ENCODE measurements around the gene NACC1. TPM values are rescaled to one million over a fixed set of nuclear protein-coding genes. Genes with fewer than 3 reads are reported as not detected.

Gene NACC1
- total and polyA plus RNA-seq, 3 experiments from 2014 or later: 3.9 to 111 (median 89.9) TPM

DNA sequence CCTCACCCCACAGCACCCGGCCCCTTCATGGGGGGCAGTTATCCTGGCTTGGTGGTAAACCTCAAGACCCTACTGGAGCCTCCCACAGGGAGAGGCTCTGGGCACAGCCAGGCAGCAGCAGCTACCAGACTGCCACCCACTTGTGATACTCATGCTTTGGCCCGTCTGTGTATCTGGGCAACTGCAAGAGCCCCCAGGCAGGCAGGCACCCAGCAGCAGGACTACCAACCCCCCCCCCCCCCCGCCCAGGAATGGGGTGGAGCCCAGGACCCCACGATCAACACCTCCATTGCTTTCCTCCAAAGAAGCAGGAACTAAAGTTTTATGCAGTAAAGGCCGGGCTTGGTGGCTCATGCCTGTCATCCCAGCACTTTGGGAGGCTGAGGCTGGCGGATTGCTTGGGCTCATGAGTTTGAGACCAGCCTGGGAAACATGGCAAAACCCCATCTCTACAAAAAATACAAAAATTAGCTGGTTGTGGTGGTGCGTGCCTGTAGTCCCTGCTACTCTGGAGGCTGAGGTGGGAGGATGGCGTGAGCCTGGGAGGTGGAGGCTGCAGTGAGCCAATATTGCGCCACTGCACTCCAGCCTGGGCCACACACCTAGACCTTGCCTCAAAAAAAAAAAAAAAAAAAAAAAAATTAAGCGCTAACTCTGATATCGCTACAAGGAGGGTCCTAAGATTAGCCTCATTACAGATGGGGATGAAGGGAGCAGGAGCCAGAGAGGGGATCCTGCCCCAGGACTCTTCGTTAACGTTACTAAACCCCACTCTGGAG lies 14.3 kb upstream of the NACC1 start:
- Mint-ChIP-seq H3K4me3 (peak overlapping the region; percentile 82 to 95 (median 90)), H3K36me3 (peaks cover 0 to 11% (median 0%) of the 10 kb centered on the region in 3 donors), H3K4me1 (peaks cover 31 to 56% (median 34%) of the 10 kb centered on the region in 3 donors), H3K27ac (peak overlapping the region in 3 of 8 donors; percentile 43 to 79 (median 73)), H3K27me3 (peaks cover 0 to 8% of the 10 kb centered on the region in 2 donors), H3K9me3 (peaks cover 0 to 4% (median 0%) of the 10 kb centered on the region in 5 donors)
- Histone ChIP-seq H3K9me3 (ENCODE audit: low read length) (no peaks in the 10 kb centered on the region), H3K4me3 (ENCODE audit: low read length) (peak overlapping the region; percentile 81), H3K27me3 (ENCODE audit: insufficient read depth, low read length, poor library complexity, severe bottlenecking) (no peaks in the 10 kb centered on the region), H3K4me1 (ENCODE audit: insufficient read depth, low read length) (peaks cover 58% of the 10 kb centered on the region), H3K27ac (ENCODE audit: low read depth, low read length) (peak overlapping the region; percentile 88), H3K36me3 (ENCODE audit: insufficient read depth, low read length) (no peaks in the 10 kb centered on the region)
- no peak for DNase-seq
- ChIA-PET CTCF (interaction anchor here (0.9 to 2.6 kb wide), 12 partner anchors 8 to 138 kb away, joined by 3 to 22 read pairs (median 7); partner anchors contain the start of genes IER2, NACC1, STX10 and TRMT1), POLR2A (interaction anchor here (1.8 kb wide), 1 partner anchor 49 kb away, joined by 12 read pairs; no protein-coding TSS in a partner anchor)

DNA sequence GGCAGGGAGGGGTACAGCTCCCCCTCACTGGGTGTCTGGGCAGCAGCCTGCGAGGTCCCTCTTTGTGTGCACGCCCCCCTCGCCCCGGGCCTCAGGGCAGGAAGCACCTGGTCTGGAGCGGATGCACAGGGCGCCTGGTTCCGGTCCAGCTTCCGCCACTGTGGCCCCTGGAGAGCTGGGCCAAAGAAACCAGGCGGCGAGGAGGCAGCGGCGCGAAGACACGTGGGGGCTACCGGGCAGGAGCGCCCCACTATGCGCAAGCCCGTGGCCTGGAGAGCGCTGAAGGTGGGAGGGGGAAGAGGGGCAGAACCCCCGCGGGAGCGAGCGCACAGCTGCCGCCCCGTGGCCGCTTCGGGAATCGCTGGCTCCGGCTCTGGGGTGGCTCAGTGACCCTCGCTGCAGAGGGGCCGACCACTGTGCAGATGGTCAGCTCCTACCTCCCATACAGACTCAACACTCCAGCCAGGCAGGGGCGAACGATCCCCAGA lies 13.7 kb upstream of the NACC1 start:
- H3K4me1 ChIP-seq (ENCODE audit: insufficient read depth, low read length): peaks cover 53% of the 10 kb centered on the region
- no peaks in the 10 kb centered on the region for H3K36me3 ChIP-seq (ENCODE audit: insufficient read depth, low read length)
- peak overlapping the region; percentile 81 for H3K4me3 ChIP-seq (ENCODE audit: low read length)
- POLR2A ChIA-PET: interaction anchor here (0.6 to 1.8 kb wide), 3 partner anchors 13 to 1418 kb away, joined by 3 to 12 read pairs (median 5); partner anchors contain the start of gene NACC1
- peak overlapping the region; percentile 88 for H3K27ac ChIP-seq (ENCODE audit: low read depth, low read length)
- H3K4me3 Mint-ChIP-seq: peak overlapping the region; percentile 82 to 95 (median 90)
- no peaks in the 10 kb centered on the region for H3K9me3 ChIP-seq (ENCODE audit: low read length)
- H3K27me3 Mint-ChIP-seq: peaks cover 0 to 6% of the 10 kb centered on the region in 2 donors
- peaks cover 28 to 52% (median 30%) of the 10 kb centered on the region in 3 donors for H3K4me1 Mint-ChIP-seq
- H3K27me3 ChIP-seq (ENCODE audit: insufficient read depth, low read length, poor library complexity, severe bottlenecking): no peaks in the 10 kb centered on the region
- H3K9me3 Mint-ChIP-seq: peaks cover 0 to 4% (median 0%) of the 10 kb centered on the region in 5 donors
- CTCF ChIA-PET: interaction anchor here (0.9 to 2.6 kb wide), 15 partner anchors 8 to 139 kb away, joined by 3 to 22 read pairs (median 7); partner anchors contain the start of genes IER2, NACC1, STX10 and TRMT1
- DNase-seq: peak; percentile 49 to 70 (median 58)
- H3K27ac Mint-ChIP-seq: peak overlapping the region in 7 of 8 donors; percentile 73 to 93 (median 80)
- H3K36me3 Mint-ChIP-seq: peaks cover 0 to 14% (median 0%) of the 10 kb centered on the region in 3 donors

DNA sequence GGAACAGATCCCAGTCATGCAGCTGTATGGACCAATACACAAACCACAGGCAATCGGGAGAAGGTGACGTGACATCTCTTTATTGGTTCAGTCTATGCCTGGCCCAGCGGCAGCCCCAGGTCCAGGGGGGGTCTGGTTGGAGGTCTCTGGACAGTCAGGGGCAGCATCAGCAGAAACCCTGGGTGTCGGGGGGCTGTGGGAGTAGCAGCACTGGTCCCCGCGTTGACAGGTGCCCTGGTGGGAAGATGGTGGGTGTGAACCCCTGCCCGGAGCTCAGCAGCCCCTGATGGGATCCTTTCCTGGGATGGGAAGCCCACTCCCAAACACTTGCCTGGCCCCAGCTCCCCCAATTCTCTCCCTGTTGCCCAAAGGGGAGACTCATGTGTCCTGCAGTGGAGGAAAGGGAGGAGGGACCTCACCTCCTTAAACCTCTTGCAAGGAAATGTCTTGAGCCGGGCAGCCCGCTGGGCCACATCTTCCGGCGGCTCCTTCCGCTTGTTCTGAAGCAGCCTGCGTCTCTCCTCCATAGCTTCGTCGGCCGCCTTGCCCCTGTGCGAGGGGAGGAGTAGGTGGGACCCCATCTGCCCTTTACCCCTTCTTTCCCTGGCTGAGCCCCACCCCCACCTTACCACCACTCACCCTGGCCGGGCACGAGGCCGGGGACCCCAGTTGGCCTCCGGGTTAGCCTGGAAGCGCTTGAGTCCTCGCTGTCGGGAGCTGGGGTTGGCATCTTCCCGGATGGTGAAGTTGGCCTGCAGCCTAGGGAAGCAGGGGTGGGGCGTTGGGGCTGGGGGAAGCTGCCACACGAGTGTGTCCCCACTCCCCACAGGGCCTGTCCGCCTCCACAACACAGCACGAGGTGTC lies 13.0 kb upstream of the NACC1 start:
- Histone ChIP-seq H3K27ac (ENCODE audit: low read depth, low read length) (peak overlapping the region; percentile 88), H3K9me3 (ENCODE audit: low read length) (no peaks in the 10 kb centered on the region), H3K4me1 (ENCODE audit: insufficient read depth, low read length) (peaks cover 47% of the 10 kb centered on the region), H3K4me3 (ENCODE audit: low read length) (peak overlapping the region; percentile 81), H3K27me3 (ENCODE audit: insufficient read depth, low read length, poor library complexity, severe bottlenecking) (no peaks in the 10 kb centered on the region), H3K36me3 (ENCODE audit: insufficient read depth, low read length) (no peaks in the 10 kb centered on the region)
- ChIA-PET POLR2A (interaction anchor here (0.6 to 1.8 kb wide), 3 partner anchors 12 to 1417 kb away, joined by 3 to 12 read pairs (median 5); partner anchors contain the start of gene NACC1), CTCF (interaction anchor here (0.9 to 2.6 kb wide), 17 partner anchors 9 to 140 kb away, joined by 3 to 22 read pairs (median 5); partner anchors contain the start of genes IER2, NACC1, STX10 and TRMT1)
- peaks cover 23 to 45% (median 24%) of the 10 kb centered on the region in 3 donors for H3K4me1 Mint-ChIP-seq
- peaks cover 0 to 16% (median 0%) of the 10 kb centered on the region in 3 donors for H3K36me3 Mint-ChIP-seq
- DNase-seq: no peak
- peak overlapping the region; percentile 73 to 93 (median 82) for H3K27ac Mint-ChIP-seq
- H3K9me3 Mint-ChIP-seq: peaks cover 0 to 1% (median 0%) of the 10 kb centered on the region in 5 donors
- H3K4me3 Mint-ChIP-seq: peak overlapping the region; percentile 82 to 95 (median 90)
- H3K27me3 Mint-ChIP-seq: peaks cover 0 to 2% of the 10 kb centered on the region in 2 donors

DNA sequence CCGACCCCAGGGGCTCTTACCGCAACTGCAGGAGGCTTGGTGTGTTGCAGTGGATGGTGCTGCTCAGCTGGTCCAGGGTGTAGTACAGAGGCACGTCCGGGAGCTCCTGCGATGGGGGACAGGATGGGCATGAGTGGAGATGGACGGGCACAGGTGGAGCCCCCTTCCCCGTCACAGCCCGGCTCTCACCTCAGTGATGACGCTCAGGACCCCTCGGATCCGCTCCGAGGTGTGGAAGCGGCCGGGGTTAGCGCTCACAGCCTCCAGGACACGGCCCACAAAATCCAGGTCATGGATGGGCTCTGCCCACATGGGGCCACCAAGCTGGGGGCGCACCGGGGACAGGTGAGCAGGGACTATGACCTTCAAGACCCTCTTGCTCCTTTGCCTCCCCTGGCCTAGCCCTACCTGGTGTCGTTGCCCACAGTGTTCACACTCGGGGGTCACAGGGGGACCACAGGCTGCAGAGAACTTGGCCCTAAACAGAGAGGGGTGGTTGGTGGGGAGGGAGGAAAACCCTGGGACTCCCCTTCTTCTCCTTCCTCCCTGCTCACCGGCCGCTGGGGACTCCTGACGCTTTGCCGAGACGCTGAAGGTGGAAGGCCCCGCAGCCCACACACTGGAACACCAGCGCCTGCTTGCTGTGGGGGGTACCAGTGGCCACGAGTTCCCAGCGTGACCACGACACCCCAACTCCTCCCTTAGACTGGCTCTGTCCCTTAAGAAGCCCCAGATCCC lies 8.5 kb upstream of the NACC1 start:
- Histone ChIP-seq H3K4me1 (ENCODE audit: insufficient read depth, low read length) (peaks cover 7% of the 10 kb centered on the region), H3K27ac (ENCODE audit: low read depth, low read length) (no peak overlapping the region), H3K4me3 (ENCODE audit: low read length) (no peak overlapping the region), H3K9me3 (ENCODE audit: low read length) (no peaks in the 10 kb centered on the region), H3K27me3 (ENCODE audit: insufficient read depth, low read length, poor library complexity, severe bottlenecking) (no peaks in the 10 kb centered on the region), H3K36me3 (ENCODE audit: insufficient read depth, low read length) (no peaks in the 10 kb centered on the region)
- H3K27ac Mint-ChIP-seq: no peak overlapping the region
- CTCF ChIA-PET: interaction anchor here (0.6 kb wide), 1 partner anchor 144 kb away, joined by 3 read pairs; no protein-coding TSS in a partner anchor
- POLR2A ChIA-PET: interaction anchor here (0.6 kb wide), 1 partner anchor 43 kb away, joined by 5 read pairs; no protein-coding TSS in a partner anchor
- peaks cover 0 to 30% (median 0%) of the 10 kb centered on the region in 3 donors for H3K36me3 Mint-ChIP-seq
- H3K27me3 Mint-ChIP-seq: no peaks in the 10 kb centered on the region
- H3K9me3 Mint-ChIP-seq: no peaks in the 10 kb centered on the region
- no peak overlapping the region for H3K4me3 Mint-ChIP-seq
- no peak for DNase-seq
- peaks cover 0 to 9% (median 2%) of the 10 kb centered on the region in 3 donors for H3K4me1 Mint-ChIP-seq

DNA sequence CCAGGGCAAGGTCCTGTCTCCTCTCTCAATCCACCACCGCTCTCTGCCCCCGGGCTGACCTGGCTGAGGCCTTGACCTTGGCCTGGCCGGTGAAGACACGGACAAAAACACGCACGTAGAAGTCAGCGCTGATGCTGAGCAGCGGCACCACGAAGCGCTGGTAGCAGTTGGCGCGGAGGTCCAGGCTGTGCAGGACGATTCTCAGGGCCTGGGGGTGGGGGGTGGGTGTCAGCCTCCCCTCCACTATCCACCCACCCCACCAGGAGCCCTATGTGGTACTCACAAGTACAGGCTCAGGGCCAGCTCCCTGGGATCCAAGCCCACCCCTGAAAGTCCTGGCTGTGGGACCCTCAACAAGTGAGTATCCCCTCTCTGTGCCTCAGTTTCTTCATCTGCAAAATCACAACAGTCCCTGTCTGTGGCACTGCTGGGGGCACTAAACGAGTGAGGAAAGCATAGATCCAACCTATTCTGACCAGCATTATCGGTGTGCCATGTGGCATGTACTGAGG lies 7.9 kb upstream of the NACC1 start:
- peaks cover 0 to 3% (median 0%) of the 10 kb centered on the region in 3 donors for H3K4me1 Mint-ChIP-seq
- H3K4me3 Mint-ChIP-seq: no peak overlapping the region
- Histone ChIP-seq H3K27me3 (ENCODE audit: insufficient read depth, low read length, poor library complexity, severe bottlenecking) (no peaks in the 10 kb centered on the region), H3K4me1 (ENCODE audit: insufficient read depth, low read length) (peaks cover 2% of the 10 kb centered on the region), H3K27ac (ENCODE audit: low read depth, low read length) (no peak overlapping the region), H3K4me3 (ENCODE audit: low read length) (no peak overlapping the region), H3K9me3 (ENCODE audit: low read length) (no peaks in the 10 kb centered on the region), H3K36me3 (ENCODE audit: insufficient read depth, low read length) (no peaks in the 10 kb centered on the region)
- no peak overlapping the region for H3K27ac Mint-ChIP-seq
- no peaks in the 10 kb centered on the region for H3K9me3 Mint-ChIP-seq
- peaks cover 0 to 34% (median 0%) of the 10 kb centered on the region in 3 donors for H3K36me3 Mint-ChIP-seq
- H3K27me3 Mint-ChIP-seq: no peaks in the 10 kb centered on the region
- DNase-seq: no peak
- ChIA-PET CTCF (no interaction called here), POLR2A (no interaction called here)

DNA sequence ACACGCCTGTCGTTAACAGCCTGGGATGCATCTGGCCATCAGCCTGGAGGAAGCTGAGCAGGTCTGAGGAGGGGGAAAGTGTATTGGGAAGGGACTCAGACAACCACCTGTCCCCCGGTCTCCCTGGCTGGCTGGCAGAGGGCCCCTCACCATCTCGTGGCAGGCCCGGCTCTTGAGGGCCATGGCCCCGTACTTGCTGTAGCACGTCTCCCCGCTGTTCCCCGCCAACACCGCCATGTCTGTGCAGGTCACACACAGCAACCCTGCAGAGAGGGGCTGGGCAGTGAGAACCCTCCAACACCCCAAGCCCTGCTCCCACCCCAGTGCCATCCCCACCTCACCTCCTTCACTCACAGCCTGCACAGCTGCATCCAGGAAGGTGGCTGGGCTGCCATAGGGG lies 5.5 kb upstream of the NACC1 start:
- Histone ChIP-seq H3K9me3 (ENCODE audit: low read length) (no peaks in the 10 kb centered on the region), H3K27me3 (ENCODE audit: insufficient read depth, low read length, poor library complexity, severe bottlenecking) (no peaks in the 10 kb centered on the region), H3K4me1 (ENCODE audit: insufficient read depth, low read length) (peaks cover 12% of the 10 kb centered on the region), H3K36me3 (ENCODE audit: insufficient read depth, low read length) (no peaks in the 10 kb centered on the region), H3K27ac (ENCODE audit: low read depth, low read length) (no peak overlapping the region), H3K4me3 (ENCODE audit: low read length) (no peak overlapping the region)
- H3K27me3 Mint-ChIP-seq: peaks cover 0 to 3% of the 10 kb centered on the region in 2 donors
- no peak for DNase-seq
- no peak overlapping the region for H3K4me3 Mint-ChIP-seq
- H3K4me1 Mint-ChIP-seq: peaks cover 18 to 21% (median 20%) of the 10 kb centered on the region in 3 donors
- no peak overlapping the region for H3K27ac Mint-ChIP-seq
- no peaks in the 10 kb centered on the region for H3K9me3 Mint-ChIP-seq
- CTCF ChIA-PET: interaction anchor here (1.7 to 1.8 kb wide), 2 partner anchors 11 to 37 kb away, joined by 3 read pairs; no protein-coding TSS in a partner anchor
- peaks cover 0 to 41% (median 0%) of the 10 kb centered on the region in 3 donors for H3K36me3 Mint-ChIP-seq
- POLR2A ChIA-PET: no interaction called here
